Bronchial epithelial cell (primary cell): ENCODE results near the gene LAMA2. TPM values are rescaled to one million over a fixed set of nuclear protein-coding genes. Genes with fewer than 3 reads are reported as not detected.

Experiments
- DNase-seq: peaks from one replicate; pipeline ENCODE4 v3.0.0-alpha.2; 2010; ENCODE audit warnings: low read depth
- FAIRE-seq: peaks from 2 replicates; lab custom pipeline; 2011; peaks lifted over from hg19 to GRCh38; lab: Jason Lieb, UNC
- H3K27me3 ChIP-seq: 2 replicates; pipeline ENCODE4 v1.5.1; 2011; ENCODE audit warnings: low read length; ENCODE audit not compliant: control insufficient read depth, insufficient read depth
- H3K36me3 ChIP-seq: 2 replicates; pipeline ENCODE4 v1.5.1; 2011; ENCODE audit warnings: low read length; ENCODE audit not compliant: control insufficient read depth, insufficient read depth
- H3K4me3 ChIP-seq: 2 replicates; pipeline ENCODE4 v1.5.1; 2011; ENCODE audit warnings: mild to moderate bottlenecking, low read depth, low read length, control low read depth
- total RNA-seq: library from RNA; depleted of rRNA; stranded (reverse); fragments of >200 nt; gene quantifications from 2 replicates; pipeline ENCODE4 v1.2.1, GENCODE V29; 2014
- TF ChIP-seq, protein P1 (sequence below): IDR thresholded peaks from 2 replicates; pipeline ENCODE4 v1.5.1; 2011; ENCODE audit warnings: mild to moderate bottlenecking, moderate library complexity, low read length, control low read depth, inconsistent platforms; ENCODE audit not compliant: insufficient read depth, severe bottlenecking

The LAMA2 gene
- total RNA-seq, 1 donor from 2014 or later, result 2.6 TPM

DNA sequence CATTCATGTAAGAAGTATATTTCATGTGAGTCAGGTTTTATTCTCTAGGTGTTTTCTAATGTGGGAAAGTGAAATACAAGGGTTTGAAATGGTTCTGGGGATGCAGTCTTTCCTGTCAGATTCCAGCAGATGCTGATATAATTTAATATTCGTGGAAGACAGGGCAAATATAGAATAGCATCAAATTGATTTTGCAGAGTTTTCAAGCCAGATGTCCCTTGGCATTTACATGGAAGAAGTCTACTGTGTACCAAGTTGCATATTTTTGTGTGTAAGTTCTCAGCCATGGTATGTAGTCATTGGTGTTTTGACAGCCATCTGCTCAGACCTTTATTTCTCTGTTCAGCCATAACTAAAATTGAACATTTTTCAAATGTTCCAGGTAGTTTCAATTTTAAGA, 143.7 kb downstream of the LAMA2 start:
- H3K36me3 ChIP-seq, result no peaks in the 10 kb centered on the region

DNA sequence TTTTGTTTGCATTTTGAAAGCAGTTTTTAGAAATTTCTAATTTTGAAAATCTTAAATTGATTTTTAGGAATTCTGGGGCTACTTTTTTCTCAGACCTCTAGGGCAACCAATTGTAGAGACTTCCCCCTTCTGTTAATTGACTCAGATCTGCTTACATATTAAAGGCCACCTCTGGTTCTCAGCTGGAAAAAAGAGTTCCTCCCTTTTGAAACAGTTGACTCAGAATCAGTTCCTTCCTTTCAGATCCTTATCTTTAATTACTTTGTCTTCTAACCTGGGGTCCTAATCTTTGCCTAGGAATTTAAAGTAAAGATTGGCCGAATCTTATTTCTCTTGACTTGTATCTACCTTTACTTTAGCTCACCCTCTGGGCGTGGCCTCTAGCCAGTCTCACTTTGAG, 146.8 kb downstream of the LAMA2 start:
- DNase-seq (no peak), FAIRE-seq (no peak)
- H3K36me3 ChIP-seq, result no peaks in the 10 kb centered on the region
- TF ChIP-seq, protein P1, sequence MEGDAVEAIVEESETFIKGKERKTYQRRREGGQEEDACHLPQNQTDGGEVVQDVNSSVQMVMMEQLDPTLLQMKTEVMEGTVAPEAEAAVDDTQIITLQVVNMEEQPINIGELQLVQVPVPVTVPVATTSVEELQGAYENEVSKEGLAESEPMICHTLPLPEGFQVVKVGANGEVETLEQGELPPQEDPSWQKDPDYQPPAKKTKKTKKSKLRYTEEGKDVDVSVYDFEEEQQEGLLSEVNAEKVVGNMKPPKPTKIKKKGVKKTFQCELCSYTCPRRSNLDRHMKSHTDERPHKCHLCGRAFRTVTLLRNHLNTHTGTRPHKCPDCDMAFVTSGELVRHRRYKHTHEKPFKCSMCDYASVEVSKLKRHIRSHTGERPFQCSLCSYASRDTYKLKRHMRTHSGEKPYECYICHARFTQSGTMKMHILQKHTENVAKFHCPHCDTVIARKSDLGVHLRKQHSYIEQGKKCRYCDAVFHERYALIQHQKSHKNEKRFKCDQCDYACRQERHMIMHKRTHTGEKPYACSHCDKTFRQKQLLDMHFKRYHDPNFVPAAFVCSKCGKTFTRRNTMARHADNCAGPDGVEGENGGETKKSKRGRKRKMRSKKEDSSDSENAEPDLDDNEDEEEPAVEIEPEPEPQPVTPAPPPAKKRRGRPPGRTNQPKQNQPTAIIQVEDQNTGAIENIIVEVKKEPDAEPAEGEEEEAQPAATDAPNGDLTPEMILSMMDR, result no peak
- H3K27me3 ChIP-seq, result no peaks in the 10 kb centered on the region
- H3K4me3 ChIP-seq, result no peak overlapping the region

More for the DNA sequence above, 143.7 kb downstream of the LAMA2 start:
- no peak for DNase-seq
- Histone ChIP-seq H3K27me3 (no peaks in the 10 kb centered on the region), H3K4me3 (no peak overlapping the region)
- FAIRE-seq, result no peak
- TF ChIP-seq, protein P1, result no peak

DNA sequence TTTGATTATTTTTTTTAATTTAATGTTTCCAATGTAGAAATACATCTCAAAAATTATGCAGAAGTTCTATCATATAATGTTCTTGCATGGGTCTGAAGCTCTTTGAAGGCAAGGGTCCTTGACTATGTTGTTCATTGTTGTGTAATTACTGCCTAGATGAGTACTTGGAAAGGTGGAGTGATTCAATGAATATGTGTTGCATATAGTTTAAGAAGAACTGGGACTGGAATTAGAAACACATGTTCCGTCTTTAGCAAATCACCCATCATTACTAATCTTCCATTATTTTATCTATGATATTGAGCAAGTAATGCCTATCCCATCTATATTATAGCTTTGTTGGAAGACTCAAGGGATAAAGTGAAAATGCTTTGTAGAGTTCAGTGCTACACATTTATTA, 147.3 kb downstream of the LAMA2 start:
- TF ChIP-seq, protein P1, result no peak
- no peak for FAIRE-seq
- no peaks in the 10 kb centered on the region for H3K36me3 ChIP-seq
- no peak overlapping the region for H3K4me3 ChIP-seq
- H3K27me3 ChIP-seq, result no peaks in the 10 kb centered on the region
- no peak for DNase-seq

DNA sequence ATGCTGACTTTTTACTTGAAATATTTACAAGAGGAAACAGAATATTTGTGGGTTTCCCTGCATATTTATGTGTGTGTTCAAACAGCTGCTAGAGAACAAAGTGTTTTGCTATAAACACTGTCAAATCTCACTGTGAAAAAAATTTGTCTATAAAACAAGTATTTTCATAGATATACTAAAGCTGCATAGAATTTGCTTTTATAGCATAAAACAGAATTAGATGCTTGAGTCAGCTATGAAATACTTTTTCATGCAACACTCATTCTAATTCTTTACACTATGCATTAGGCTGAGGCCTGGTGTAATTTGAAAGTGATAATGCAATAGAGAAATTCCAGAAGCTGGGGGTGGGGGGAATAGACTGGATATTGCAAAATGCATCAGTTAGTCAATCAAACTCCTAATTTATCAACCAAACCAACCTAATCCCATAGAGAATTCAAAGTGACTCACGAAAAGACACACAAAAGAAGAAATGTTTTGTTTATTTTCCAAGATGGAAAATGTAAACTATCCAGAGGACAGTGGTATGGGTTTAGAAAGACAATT, 148.2 kb downstream of the LAMA2 start:
- no peak for FAIRE-seq
- TF ChIP-seq, protein P1, result no peak
- Histone ChIP-seq H3K36me3 (no peaks in the 10 kb centered on the region), H3K4me3 (no peak overlapping the region), H3K27me3 (no peaks in the 10 kb centered on the region)
- DNase-seq, result peak; percentile 10

DNA sequence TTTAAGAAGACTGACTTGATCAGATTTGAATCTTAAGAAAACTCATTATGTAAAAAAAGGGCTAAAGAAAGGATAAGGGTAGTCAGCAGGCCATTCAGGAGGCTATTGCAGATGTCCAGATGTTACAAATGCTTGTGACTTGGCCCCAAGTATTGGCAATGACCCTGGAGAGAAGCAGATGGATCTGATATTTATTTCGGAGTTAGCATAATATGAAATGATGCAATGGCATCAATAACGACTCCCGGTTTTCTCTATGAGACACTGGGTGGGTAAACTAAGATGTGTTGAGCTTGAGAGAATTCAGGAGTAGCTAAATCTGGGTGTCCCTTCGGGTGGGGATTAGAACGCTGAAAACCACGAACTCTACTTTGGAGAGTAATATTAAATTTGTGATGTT, 149.7 kb downstream of the LAMA2 start:
- no peak for DNase-seq
- TF ChIP-seq, protein P1, result no peak
- no peaks in the 10 kb centered on the region for H3K36me3 ChIP-seq
- H3K4me3 ChIP-seq, result no peak overlapping the region
- H3K27me3 ChIP-seq, result no peaks in the 10 kb centered on the region
- FAIRE-seq, result no peak

DNA sequence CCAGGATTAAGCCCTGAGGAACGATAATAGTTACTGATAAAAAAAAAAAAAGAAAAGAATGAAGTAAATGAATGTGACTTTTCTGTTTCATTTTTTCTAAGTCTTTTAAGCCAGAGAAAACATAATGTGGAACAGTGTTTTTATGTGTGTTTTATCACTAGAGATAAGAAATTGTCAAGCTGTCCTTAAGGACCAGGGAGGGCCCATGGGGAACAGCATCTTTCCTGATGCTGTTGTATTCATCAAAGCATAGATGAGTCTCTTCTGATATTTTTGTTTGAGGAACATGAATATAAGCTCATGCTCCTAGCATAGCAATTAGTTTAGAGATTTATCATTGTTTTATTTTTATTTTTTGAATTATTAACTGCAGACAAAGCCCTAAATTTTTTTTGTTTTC, 150.2 kb downstream of the LAMA2 start:
- TF ChIP-seq, protein P1, result no peak
- FAIRE-seq (no peak), DNase-seq (no peak)
- Histone ChIP-seq H3K4me3 (no peak overlapping the region), H3K36me3 (no peaks in the 10 kb centered on the region), H3K27me3 (no peaks in the 10 kb centered on the region)
